HepG2 (cell line): ENCODE results near the gene UCN. TPM values are rescaled to one million over a fixed set of nuclear protein-coding genes. Genes with fewer than 3 reads are reported as not detected.

ENCODE experiments used
- ARHGAP35 ChIP-seq: sonication (generic); formaldehyde crosslinking; IDR thresholded peaks from 2 replicates; pipeline ENCODE4 v1.9.0; 2022; ENCODE audit warnings: mild to moderate bottlenecking, inconsistent platforms, moderate library complexity, missing genetic modification reagents, borderline replicate concordance
- FOXC1 ChIP-seq: sonication (generic); formaldehyde crosslinking; IDR thresholded peaks from 2 replicates; pipeline ENCODE4 v1.8.0; 2022; ENCODE audit warnings: mild to moderate bottlenecking, missing genetic modification reagents, borderline replicate concordance
- HOXA9 ChIP-seq: sonication (generic); formaldehyde crosslinking; IDR thresholded peaks from 2 replicates; pipeline ENCODE4 v1.8.1; 2022; ENCODE audit warnings: missing genetic modification reagents, mild to moderate bottlenecking, moderate library complexity, borderline replicate concordance
- KLF15 ChIP-seq: sonication (generic); formaldehyde crosslinking; IDR thresholded peaks from 2 replicates; pipeline ENCODE4 v1.8.1; 2023; ENCODE audit warnings: borderline replicate concordance, mild to moderate bottlenecking, inconsistent platforms, missing genetic modification reagents, mixed read lengths
- MAFF ChIP-seq: IDR thresholded peaks from 2 replicates; pipeline ENCODE4 v1.6.1; 2011; ENCODE audit warnings: low read depth, low read length, improper control_type of control experiment
- NFE2 ChIP-seq: sonication (generic); formaldehyde crosslinking; IDR thresholded peaks from 2 replicates; pipeline ENCODE4 v1.4.0; 2020; ENCODE audit warnings: missing genetic modification reagents
- NFKB2 ChIP-seq: sonication (generic); formaldehyde crosslinking; IDR thresholded peaks from 2 replicates; pipeline ENCODE4 v1.4.0; 2020; ENCODE audit warnings: missing genetic modification reagents, borderline replicate concordance
- PHF21A ChIP-seq: sonication (generic); formaldehyde crosslinking; IDR thresholded peaks from 2 replicates; pipeline ENCODE4 v1.5.0; 2020; ENCODE audit warnings: mild to moderate bottlenecking, missing genetic modification reagents
- RBM39 ChIP-seq: fragments of 200-400 bp; formaldehyde crosslinking; IDR thresholded peaks from one replicate; pipeline ENCODE4 v1.6.1; 2018; ENCODE audit warnings: antibody characterized with exemption, mild to moderate bottlenecking, low read depth, low read length; ENCODE audit not compliant: poor library complexity, severe bottlenecking
- RXRB ChIP-seq: IDR thresholded peaks from 2 replicates; pipeline ENCODE4 v1.6.1; 2016; ENCODE audit warnings: borderline replicate concordance, missing genetic modification reagents, missing compliant biosample characterization
- SAFB2 ChIP-seq: sonication (generic); formaldehyde crosslinking; IDR thresholded peaks from 2 replicates; pipeline ENCODE4 v1.5.1; 2020; ENCODE audit warnings: missing genetic modification reagents, low read depth, mild to moderate bottlenecking, borderline replicate concordance
- SMAD9 ChIP-seq: sonication (generic); formaldehyde crosslinking; IDR thresholded peaks from 2 replicates; pipeline ENCODE4 v1.5.1; 2020; ENCODE audit warnings: mild to moderate bottlenecking, missing genetic modification reagents
- SMARCE1 ChIP-seq: fragments of 450-650 bp; IDR thresholded peaks from 2 replicates; pipeline ENCODE4 v1.6.1; 2017; ENCODE audit warnings: borderline replicate concordance
- ZNF460 ChIP-seq: sonication (generic); formaldehyde crosslinking; IDR thresholded peaks from 2 replicates; pipeline ENCODE4 v1.5.1; 2020; ENCODE audit warnings: missing genetic modification reagents, mild to moderate bottlenecking, borderline replicate concordance
- ZNF564 ChIP-seq: sonication (generic); formaldehyde crosslinking; IDR thresholded peaks from 2 replicates; pipeline ENCODE4 v1.8.1; 2023; ENCODE audit warnings: mild to moderate bottlenecking, missing genetic modification reagents
- ZNF674 ChIP-seq: sonication (generic); formaldehyde crosslinking; IDR thresholded peaks from 2 replicates; pipeline ENCODE4 v1.5.0; 2020; ENCODE audit warnings: low read depth, mild to moderate bottlenecking, missing genetic modification reagents
- ZNF850 ChIP-seq: sonication (generic); formaldehyde crosslinking; conservative IDR thresholded peaks from 2 replicates; pipeline ENCODE4 v1.9.0; 2021; ENCODE audit warnings: mild to moderate bottlenecking, missing genetic modification reagents
- polyA plus RNA-seq, 8 experiments: library from polyadenylated mRNA; depleted of rRNA in 3 of 8; stranded (reverse) in 7 of 8; unstranded in 1 of 8; fragments of >200 nt; fragmentation: Illumina TruSeq in 4 of 8; extraction: Trizol in 4 of 8; gene quantifications; 2 replicates each; pipeline versions ENCODE4 v1.2.1 to v1.2.3, GENCODE V29; 2011 to 2016; ENCODE audit warnings: low read depth in 4 of 8, missing spikeins in 1 of 8, mixed read lengths in 1 of 8; ENCODE audit not compliant: insufficient read depth in 1 of 8
- total RNA-seq, 5 experiments: library from RNA; depleted of rRNA; stranded (reverse); fragments of >200 nt; fragmentation: Illumina TruSeq; extraction: Trizol; gene quantifications; 2 replicates each; pipeline ENCODE4 v1.2.3, GENCODE V29; 2016; ENCODE audit warnings: low read depth in 1 of 5
- TF ChIP-seq, protein P1 (sequence below): sonication (generic); formaldehyde crosslinking; IDR thresholded peaks from 2 replicates; pipeline ENCODE4 v1.4.0; 2020; ENCODE audit warnings: mild to moderate bottlenecking, missing genetic modification reagents
- TF ChIP-seq, protein P2 (sequence below): sonication (generic); formaldehyde crosslinking; IDR thresholded peaks from 2 replicates; pipeline ENCODE4 v1.5.1; 2020; ENCODE audit warnings: mild to moderate bottlenecking, missing genetic modification reagents, moderate library complexity
- TF ChIP-seq, protein P3 (sequence below): sonication (generic); formaldehyde crosslinking; IDR thresholded peaks from 2 replicates; pipeline ENCODE4 v1.4.0; 2020; ENCODE audit warnings: missing genetic modification reagents
- TF ChIP-seq, protein P4 (sequence below): sonication (generic); formaldehyde crosslinking; IDR thresholded peaks from 2 replicates; pipeline ENCODE4 v1.8.0; 2022; ENCODE audit warnings: missing genetic modification reagents, mild to moderate bottlenecking, borderline replicate concordance
- TF ChIP-seq, protein P5 (sequence below): sonication (generic); formaldehyde crosslinking; IDR thresholded peaks from 2 replicates; pipeline ENCODE4 v1.5.1; 2020; ENCODE audit warnings: missing genetic modification reagents, mild to moderate bottlenecking, borderline replicate concordance

Gene UCN
- total and polyA plus RNA-seq, 2 of the 13 experiments (the other 11 are each of a cell fraction or from before 2014, with no cell fraction given), result 1.2 to 2.3 TPM

DNA sequence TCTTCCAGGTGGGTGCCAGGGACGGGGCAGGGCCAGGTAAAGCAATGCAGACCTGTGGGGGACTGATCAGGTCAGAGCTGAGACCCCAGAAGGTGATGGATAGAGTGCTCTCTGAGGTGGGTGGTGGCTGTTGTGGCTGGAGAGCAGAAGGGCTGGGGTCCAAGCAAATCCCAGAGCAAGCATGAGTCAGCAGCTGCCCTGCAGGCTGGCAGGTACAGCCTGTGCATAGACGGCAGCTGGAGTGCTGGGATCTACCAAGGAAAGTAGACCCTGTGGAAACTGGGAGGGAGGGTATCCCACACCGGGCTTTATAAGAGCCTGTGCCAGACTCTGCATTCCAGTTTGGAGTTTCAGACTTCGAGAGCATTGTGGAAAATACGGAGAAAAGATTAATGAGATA lies 25.4 kb downstream of the UCN start (continued):
- TF ChIP-seq, protein P1, sequence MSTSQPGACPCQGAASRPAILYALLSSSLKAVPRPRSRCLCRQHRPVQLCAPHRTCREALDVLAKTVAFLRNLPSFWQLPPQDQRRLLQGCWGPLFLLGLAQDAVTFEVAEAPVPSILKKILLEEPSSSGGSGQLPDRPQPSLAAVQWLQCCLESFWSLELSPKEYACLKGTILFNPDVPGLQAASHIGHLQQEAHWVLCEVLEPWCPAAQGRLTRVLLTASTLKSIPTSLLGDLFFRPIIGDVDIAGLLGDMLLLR, result no peak
- TF ChIP-seq ZNF674 (CRISPR knock-in tag), result no peak
- TF ChIP-seq ZNF564, result no peak
- no peak for TF ChIP-seq FOXC1 (CRISPR knock-in tag)
- no peak for TF ChIP-seq ZNF460 (CRISPR knock-in tag)
- peak; percentile 53; the same call in 1 of the 2 replicates for TF ChIP-seq NFE2 (CRISPR knock-in tag)
- TF ChIP-seq KLF15 (CRISPR knock-in tag), result no peak
- no peak for TF ChIP-seq PHF21A
- no peak for TF ChIP-seq HOXA9 (CRISPR knock-in tag)
- no peak for TF ChIP-seq SMARCE1
- TF ChIP-seq SMAD9, result no peak
- no peak for TF ChIP-seq ARHGAP35
- TF ChIP-seq, protein P2, sequence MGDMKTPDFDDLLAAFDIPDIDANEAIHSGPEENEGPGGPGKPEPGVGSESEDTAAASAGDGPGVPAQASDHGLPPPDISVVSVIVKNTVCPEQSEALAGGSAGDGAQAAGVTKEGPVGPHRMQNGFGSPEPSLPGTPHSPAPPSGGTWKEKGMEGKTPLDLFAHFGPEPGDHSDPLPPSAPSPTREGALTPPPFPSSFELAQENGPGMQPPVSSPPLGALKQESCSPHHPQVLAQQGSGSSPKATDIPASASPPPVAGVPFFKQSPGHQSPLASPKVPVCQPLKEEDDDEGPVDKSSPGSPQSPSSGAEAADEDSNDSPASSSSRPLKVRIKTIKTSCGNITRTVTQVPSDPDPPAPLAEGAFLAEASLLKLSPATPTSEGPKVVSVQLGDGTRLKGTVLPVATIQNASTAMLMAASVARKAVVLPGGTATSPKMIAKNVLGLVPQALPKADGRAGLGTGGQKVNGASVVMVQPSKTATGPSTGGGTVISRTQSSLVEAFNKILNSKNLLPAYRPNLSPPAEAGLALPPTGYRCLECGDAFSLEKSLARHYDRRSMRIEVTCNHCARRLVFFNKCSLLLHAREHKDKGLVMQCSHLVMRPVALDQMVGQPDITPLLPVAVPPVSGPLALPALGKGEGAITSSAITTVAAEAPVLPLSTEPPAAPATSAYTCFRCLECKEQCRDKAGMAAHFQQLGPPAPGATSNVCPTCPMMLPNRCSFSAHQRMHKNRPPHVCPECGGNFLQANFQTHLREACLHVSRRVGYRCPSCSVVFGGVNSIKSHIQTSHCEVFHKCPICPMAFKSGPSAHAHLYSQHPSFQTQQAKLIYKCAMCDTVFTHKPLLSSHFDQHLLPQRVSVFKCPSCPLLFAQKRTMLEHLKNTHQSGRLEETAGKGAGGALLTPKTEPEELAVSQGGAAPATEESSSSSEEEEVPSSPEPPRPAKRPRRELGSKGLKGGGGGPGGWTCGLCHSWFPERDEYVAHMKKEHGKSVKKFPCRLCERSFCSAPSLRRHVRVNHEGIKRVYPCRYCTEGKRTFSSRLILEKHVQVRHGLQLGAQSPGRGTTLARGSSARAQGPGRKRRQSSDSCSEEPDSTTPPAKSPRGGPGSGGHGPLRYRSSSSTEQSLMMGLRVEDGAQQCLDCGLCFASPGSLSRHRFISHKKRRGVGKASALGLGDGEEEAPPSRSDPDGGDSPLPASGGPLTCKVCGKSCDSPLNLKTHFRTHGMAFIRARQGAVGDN (CRISPR knock-in tag), result 0 out of 2 replicates have a peak, but pooled peaks have one; percentile 6
- TF ChIP-seq, protein P3, sequence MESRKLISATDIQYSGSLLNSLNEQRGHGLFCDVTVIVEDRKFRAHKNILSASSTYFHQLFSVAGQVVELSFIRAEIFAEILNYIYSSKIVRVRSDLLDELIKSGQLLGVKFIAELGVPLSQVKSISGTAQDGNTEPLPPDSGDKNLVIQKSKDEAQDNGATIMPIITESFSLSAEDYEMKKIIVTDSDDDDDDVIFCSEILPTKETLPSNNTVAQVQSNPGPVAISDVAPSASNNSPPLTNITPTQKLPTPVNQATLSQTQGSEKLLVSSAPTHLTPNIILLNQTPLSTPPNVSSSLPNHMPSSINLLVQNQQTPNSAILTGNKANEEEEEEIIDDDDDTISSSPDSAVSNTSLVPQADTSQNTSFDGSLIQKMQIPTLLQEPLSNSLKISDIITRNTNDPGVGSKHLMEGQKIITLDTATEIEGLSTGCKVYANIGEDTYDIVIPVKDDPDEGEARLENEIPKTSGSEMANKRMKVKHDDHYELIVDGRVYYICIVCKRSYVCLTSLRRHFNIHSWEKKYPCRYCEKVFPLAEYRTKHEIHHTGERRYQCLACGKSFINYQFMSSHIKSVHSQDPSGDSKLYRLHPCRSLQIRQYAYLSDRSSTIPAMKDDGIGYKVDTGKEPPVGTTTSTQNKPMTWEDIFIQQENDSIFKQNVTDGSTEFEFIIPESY (CRISPR knock-in tag), result no peak
- TF ChIP-seq RXRB, result no peak
- no peak for TF ChIP-seq NFKB2
- TF ChIP-seq MAFF, result peak; percentile 55; the same call in 1 of the 2 replicates
- TF ChIP-seq, protein P4, sequence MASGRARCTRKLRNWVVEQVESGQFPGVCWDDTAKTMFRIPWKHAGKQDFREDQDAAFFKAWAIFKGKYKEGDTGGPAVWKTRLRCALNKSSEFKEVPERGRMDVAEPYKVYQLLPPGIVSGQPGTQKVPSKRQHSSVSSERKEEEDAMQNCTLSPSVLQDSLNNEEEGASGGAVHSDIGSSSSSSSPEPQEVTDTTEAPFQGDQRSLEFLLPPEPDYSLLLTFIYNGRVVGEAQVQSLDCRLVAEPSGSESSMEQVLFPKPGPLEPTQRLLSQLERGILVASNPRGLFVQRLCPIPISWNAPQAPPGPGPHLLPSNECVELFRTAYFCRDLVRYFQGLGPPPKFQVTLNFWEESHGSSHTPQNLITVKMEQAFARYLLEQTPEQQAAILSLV (CRISPR knock-in tag), result no peak
- TF ChIP-seq, protein P5, sequence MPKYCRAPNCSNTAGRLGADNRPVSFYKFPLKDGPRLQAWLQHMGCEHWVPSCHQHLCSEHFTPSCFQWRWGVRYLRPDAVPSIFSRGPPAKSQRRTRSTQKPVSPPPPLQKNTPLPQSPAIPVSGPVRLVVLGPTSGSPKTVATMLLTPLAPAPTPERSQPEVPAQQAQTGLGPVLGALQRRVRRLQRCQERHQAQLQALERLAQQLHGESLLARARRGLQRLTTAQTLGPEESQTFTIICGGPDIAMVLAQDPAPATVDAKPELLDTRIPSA (CRISPR knock-in tag), result no peak
- TF ChIP-seq RBM39, result no peak
- TF ChIP-seq SAFB2, result no peak
- TF ChIP-seq ZNF850 (CRISPR knock-in tag), result no peak
